SW480 (cell line): ENCODE data around the gene SEC16A.

Source experiments
- DNase-seq: peaks from one replicate; pipeline ENCODE4 v3.0.0-alpha.2; 2016; ENCODE audit warnings: low spot score

The SEC16A gene

DNA sequence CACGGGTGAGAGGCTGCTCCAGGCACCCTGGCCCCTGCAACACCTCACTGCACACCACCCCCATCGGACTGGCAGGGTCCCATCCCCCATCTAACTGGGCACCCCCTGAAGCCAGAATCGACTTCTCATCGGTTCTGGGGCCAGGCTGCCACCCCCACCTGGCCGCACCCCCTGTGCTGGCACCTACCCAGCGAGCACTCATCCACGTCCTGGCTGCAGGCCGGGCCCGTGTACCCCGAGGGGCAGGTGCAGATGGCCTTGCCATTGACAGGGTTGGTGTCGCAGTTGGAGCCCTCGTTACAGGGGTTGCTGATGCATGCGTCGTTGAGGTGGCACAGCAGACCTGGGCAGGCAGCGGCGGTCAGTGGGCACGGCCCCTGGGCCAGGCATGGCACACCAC, 35.1 kb upstream of the SEC16A start:
- no peak for DNase-seq

GRCh38 chr9:136517012-136517743, 34.3 kb upstream of the SEC16A start:
- DNase-seq: no peak

- no peak for DNase-seq
These were observed 33.4 kb upstream of the SEC16A start for GRCh38 chr9:136516191-136516654.

DNA sequence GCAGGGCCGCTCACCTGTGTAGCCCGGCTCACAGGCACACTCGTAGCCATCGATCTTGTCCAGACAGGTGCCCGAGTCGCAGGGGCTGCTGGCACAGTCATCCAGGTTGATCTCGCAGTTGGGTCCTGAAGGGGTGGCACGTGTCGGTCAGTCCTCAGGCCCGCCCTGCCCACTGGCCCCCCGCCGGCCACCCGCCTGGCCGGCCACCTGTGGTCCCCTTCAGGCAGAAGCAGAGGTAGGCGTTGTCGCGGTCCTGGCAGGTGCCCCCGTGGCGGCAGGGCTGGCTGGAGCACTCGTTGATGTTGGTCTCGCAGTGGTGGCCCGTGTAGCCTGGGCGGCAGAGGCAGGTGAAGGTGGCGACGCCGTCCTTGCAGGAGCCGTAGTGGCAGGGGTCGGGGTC, 32.4 kb upstream of the SEC16A start:
- DNase-seq: no peak

GRCh38 chr9:136514022-136514714, 31.3 kb upstream of the SEC16A start:
- no peak for DNase-seq

DNA sequence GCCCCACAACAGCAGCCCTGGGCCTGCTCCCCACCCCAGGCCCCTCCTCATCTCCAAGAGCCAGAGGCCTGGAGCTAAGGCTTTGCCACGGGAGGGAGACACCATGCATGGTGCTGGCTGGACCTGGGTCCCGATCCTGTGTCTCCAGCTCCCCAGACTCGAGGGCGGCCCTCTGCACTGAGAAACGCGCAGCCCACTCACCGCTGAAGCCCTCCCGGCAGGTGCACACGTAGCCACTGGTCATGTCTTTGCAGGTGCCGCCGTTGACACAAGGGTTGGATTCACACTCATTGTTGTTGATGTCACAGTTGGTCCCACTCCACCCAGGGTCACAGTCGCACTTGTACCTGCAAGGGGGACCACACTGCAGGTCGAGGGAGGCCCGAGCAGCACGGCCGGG, 30.4 kb upstream of the SEC16A start:
- DNase-seq: no peak

- no peak for DNase-seq
These were observed 29.8 kb upstream of the SEC16A start for GRCh38 chr9:136512651-136513071.

GRCh38 chr9:136511670-136512592, 29.1 kb upstream of the SEC16A start:
- no peak for DNase-seq

- DNase-seq: no peak
These were observed 28.4 kb upstream of the SEC16A start for GRCh38 chr9:136511144-136511669.

DNA sequence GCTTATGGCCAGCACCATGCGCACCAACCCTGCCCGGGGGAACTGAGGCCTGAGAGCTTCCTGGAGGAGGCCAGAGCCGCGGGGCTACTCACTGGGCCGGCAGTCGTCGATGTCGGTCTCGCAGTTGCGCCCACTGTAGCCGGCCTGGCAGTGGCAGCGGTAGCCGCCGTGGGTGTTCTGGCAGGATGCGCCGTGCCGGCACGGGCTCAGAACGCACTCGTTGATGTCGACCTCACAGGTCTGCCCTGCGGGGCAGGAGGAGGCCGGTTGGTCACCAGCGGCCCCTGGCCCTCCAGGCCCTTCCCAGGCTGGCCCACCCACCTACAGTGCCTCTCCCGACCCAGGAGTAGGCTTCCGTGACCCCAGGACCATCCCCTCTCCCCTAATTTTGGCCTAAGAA, 27.7 kb upstream of the SEC16A start:
- DNase-seq: no peak

DNA sequence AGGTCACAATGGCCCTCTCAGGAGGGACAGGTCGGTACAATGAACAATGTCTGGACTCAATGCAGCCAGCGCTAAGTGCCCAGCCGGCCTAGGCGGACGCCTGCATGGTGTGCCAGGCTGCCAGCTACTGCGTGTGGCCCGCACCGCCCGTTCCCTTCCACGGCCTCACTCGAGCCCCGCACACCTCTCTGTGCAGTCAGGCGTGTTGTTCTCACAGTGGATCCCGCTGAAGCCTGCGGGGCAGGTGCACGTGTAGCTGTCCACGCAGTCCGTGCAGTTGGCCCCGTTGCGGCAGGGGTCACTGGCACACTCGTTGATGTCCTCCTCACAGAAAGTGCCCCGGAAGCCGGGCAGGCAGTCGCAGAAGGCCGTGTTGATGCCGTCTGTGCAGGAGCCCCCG, 26.7 kb upstream of the SEC16A start:
- DNase-seq: no peak

- no peak for DNase-seq
These were observed 26.1 kb upstream of the SEC16A start for GRCh38 chr9:136508729-136509500.

DNA sequence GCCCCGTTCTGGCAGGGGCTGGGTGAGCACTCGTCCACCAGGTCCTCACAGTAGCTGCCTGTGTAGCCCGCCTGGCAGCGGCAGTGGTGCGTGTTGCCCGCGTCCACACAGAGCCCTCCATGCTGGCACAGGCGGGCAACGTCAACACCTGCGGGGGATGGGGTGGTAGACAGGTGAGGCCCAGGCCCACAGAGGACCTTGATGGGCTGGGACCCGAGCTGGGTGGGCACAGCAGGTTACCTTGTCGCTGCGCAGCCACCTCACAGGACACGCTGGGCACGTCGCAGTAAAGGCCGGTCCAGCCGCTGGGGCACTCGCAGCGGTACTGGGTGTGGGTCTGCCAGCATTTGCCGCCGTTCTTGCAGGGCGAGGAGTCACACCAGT, 25.1 kb upstream of the SEC16A start:
- no peak for DNase-seq

DNA sequence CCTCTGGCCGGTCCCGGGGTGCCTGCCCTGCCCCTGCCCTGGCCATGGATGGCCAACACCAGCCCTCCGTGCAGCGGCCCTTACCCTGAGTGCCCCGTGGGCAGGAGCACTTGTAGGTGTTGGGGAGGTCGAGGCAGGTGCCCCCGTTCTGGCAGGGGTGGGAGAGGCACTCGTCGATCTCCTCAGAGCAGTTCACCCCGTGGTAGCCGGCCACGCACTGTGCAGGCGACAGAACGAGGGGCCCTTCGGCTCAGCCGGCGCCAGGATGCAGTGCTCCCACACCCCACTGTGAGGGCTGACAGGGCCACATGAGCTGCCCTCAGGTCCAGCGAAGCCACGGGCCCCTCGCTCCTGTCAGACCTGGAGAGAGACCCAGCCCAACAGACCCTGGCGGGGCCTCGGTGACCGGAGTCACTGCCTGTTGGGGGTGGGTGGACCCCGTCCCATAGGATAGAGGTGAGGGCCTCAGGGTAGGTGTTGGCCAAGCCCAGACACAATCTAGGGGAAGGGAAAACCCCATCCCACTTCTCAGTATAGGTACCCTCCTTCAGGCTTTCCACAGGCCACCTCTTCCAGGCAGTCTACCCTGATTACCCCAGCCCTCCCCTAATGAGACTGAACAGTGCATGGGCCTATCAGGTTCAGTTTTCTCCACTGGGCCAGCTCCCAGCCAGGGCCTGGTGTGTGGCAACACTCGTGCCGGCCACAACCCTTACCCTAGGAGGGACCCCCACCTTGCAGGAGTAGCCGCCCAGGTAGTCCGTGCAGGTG, 24.6 kb upstream of the SEC16A start:
- no peak for DNase-seq

DNA sequence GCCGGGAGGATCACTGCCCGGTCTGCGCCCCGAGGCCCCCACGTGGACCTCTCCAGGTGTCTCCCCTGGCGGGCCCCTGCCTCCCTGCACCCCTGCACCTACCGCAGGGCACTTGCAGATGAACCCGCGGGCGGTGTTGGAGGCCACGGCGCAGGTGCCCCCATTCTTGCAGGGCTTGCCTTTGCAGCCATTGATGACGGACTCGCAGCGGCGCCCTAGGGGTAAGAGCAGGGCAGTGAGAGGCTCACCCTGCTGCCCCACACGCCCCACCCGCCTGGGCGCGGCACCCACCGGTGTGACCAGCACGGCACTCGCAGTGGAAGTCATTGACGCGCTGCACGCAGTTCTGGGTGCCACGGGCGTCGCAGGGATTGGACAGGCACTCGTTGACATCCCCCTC, 23.6 kb upstream of the SEC16A start:
- no peak for DNase-seq

DNA sequence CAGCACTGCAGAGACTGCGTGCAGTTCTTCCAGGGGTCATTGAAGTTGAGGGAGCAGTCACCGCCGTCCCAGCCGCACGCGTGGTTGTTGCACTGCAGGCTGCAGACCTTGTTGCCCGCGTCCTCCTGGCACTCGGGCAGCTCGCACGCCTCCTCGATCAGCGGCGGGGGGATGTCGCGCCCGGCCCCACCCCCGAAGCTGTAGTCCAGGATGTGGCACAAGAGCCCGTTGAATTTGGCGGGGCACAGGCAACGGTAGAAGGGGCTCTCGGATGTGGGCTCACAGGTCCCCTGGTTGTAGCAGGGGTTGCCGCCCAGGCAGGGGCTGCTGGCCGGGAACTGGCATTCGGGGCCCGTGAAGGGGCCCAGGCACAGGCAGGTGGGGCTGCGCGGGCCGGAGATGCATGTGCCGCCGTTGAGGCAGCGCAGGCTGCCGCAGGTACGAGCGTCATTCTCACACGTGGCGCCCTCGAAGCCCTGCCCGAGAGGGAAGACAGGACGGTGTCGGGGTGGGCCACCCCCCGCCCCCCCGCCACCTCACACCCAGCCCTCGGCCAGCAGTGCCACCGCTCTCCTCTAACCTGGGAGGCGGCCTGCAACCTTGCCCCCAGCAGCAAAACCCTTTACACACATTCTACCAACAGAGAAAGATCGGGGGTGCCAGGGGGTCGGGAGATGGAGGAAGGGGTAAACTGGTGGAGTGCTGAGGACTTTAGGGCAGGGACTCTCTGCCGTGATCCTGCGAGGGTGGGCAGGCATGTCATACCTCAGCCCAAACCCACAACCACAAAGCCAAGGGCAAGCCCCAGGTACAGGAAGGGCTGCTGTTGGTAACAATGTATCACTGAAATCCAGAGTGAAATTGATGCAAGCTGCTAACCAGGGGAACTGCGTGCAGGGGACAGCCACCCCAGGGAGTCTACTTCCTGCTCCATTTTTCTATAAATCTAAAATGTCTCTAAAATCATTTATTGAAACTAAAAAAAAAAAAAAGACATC, 22.9 kb upstream of the SEC16A start:
- DNase-seq: no peak

DNA sequence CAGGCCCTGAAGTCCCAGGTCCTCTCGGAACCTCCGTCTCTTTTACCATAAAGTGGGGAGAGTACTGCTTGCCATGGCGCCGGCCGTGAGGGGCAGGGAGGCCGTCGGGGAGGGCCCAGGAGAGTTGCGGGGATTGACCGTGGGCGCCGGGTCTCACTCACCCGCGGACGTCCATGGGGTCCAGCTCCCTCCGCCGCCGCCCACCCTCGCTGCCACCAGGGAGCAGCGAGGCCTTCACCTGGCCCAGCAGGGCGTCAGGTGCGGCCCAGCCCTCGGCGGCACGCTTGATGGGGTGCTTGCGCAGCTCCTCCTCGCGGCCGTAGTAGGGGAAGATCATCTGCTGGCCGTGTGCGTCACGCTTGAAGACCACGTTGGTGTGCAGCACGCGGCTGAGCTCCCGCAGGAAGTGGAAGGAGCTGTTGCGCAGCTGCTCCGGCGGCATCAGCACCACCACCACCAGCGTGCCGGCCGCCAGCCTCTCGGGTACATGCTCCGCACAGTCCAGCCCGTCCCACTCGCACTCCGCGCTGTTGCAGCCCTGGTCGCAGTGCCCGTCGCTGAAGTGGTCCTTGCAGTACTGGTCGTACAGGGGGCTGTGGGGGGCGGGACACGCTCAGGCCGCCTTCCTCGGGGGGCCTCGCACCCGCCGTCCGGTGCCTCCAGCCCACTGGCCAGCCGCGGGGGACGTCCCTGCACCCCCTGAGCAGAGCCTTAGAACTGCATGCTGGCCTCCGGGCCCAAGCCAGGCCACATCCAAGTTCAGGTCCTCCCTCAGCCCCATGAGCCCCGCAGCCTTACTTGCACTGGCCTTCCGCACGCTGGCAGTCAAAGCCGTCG, 21.9 kb upstream of the SEC16A start:
- no peak for DNase-seq

GRCh38 chr9:136502940-136503550, 20.2 kb upstream of the SEC16A start:
- DNase-seq: no peak
